HepG2 (cell line): ENCODE data around the gene TOP2B. TPM values are rescaled to one million over a fixed set of nuclear protein-coding genes. Genes with fewer than 3 reads are reported as not detected.

ENCODE experiments used
- ATAC-seq: fragments of 200-7000 bp; cut with Tn5 transposase; 3 replicates; pipeline ENCODE4 v1.9.1; 2020; ENCODE audit warnings: mild to moderate bottlenecking, moderate library complexity
- BruUV-seq: library from RNA; stranded (reverse); fragments of 400-500 nt; replicated peaks from 2 replicates; lab custom pipeline; 2021; lab: Mats Ljungman, UMichigan
- CTCF ChIA-PET: fragments of 300-600 bp; formaldehyde crosslinking; extraction: SDS; loops from one replicate; lab custom pipeline; 2021; ENCODE audit warnings: low total read pairs, inconsistent platforms, low intra/inter-chr PET ratio; lab: Yijun Ruan, JAX
- POLR2A ChIA-PET: fragments of 350-600 bp; sonication (Branson Sonifier 250); formaldehyde crosslinking; loops from one replicate; lab custom pipeline; 2020; ENCODE audit warnings: antibody characterized with exemption, inconsistent platforms; lab: Yijun Ruan, JAX
- DNase-seq: peaks from one replicate; pipeline ENCODE4 v3.0.0-alpha.2; 2015; ENCODE audit warnings: low spot score
- FAIRE-seq: peaks from 3 replicates; lab custom pipeline; 2011; peaks lifted over from hg19 to GRCh38; lab: Jason Lieb, UNC
- H2AFZ ChIP-seq: one replicate; pipeline ENCODE4 v1.6.1; 2011; ENCODE audit warnings: low read length, inconsistent platforms
- H3K27ac ChIP-seq: fragments of 300-600 bp; 3 replicates; pipeline ENCODE4 v1.8.0; 2011; ENCODE audit warnings: mixed run types, mild to moderate bottlenecking, mixed read lengths, low read length, inconsistent platforms; ENCODE audit not compliant: insufficient read depth; ENCODE audit errors: extremely low read length
- H3K27me3 ChIP-seq, 2 experiments: fragments of 200-600 bp in 1 of 2; 2 replicates in 1 of 2; 3 replicates in 1 of 2; pipeline versions ENCODE4 v1.6.0 to v1.8.0; 2011; ENCODE audit warnings: low read length in 2 of 2, mild to moderate bottlenecking in 2 of 2, moderate library complexity in 2 of 2, inconsistent platforms in 1 of 2; ENCODE audit not compliant: insufficient read depth in 2 of 2, control insufficient read depth in 1 of 2
- H3K36me3 ChIP-seq, 2 experiments: fragments of 200-600 bp in 1 of 2; replicated peaks in 1 of 2; 2 replicates in 1 of 2; 3 replicates in 1 of 2; pipeline versions ENCODE4 v1.5.1 to v1.8.0; 2011; ENCODE audit warnings: low read length in 2 of 2, inconsistent platforms in 1 of 2; ENCODE audit not compliant: insufficient read depth in 2 of 2, control insufficient read depth in 1 of 2
- H3K4me1 ChIP-seq: 2 replicates; pipeline ENCODE4 v1.5.1; 2012; ENCODE audit warnings: low read length, inconsistent platforms; ENCODE audit not compliant: insufficient read depth
- H3K4me2 ChIP-seq: 2 replicates; pipeline ENCODE4 v1.6.0; 2011; ENCODE audit warnings: low read depth, low read length, inconsistent platforms
- H3K4me3 ChIP-seq, 3 experiments: fragments of 200-600 bp in 1 of 3; sonication (generic), shearing (Covaris generic) in 1 of 3; replicated peaks in 1 of 3; 2 replicates each; pipeline ENCODE4 v1.5.1; 2011 to 2016; ENCODE audit warnings: low read length in 3 of 3, inconsistent platforms in 2 of 3, low read depth in 2 of 3, mild to moderate bottlenecking in 2 of 3, control low read depth in 1 of 3, mixed read lengths in 1 of 3; ENCODE audit not compliant: insufficient read depth in 1 of 3
- H3K79me2 ChIP-seq: one replicate; pipeline ENCODE4 v1.6.1; 2011; ENCODE audit warnings: low read length, inconsistent platforms; ENCODE audit not compliant: insufficient read depth
- H3K9ac ChIP-seq: 2 replicates; pipeline ENCODE4 v1.6.0; 2011; ENCODE audit warnings: mild to moderate bottlenecking, low read depth, low read length, inconsistent platforms; ENCODE audit not compliant: insufficient read depth
- H3K9me3 ChIP-seq: 2 replicates; pipeline ENCODE4 v1.5.1; 2012; ENCODE audit warnings: mild to moderate bottlenecking, low read length
- H4K20me1 ChIP-seq: 2 replicates; pipeline ENCODE4 v1.6.0; 2011; ENCODE audit warnings: inconsistent platforms, mild to moderate bottlenecking, low read length, moderate library complexity; ENCODE audit not compliant: insufficient read depth
- CEBPZ ChIP-seq: IDR thresholded peaks from 2 replicates; pipeline ENCODE4 v1.6.1; 2012; ENCODE audit warnings: low read length, improper control_type of control experiment
- E2F2 ChIP-seq: sonication (generic); formaldehyde crosslinking; IDR thresholded peaks from 2 replicates; pipeline ENCODE4 v1.4.0; 2020; ENCODE audit warnings: missing genetic modification reagents, borderline replicate concordance
- ZNF138 ChIP-seq: sonication (generic); formaldehyde crosslinking; IDR thresholded peaks from 2 replicates; pipeline ENCODE4 v1.5.0; 2020; ENCODE audit warnings: mild to moderate bottlenecking, low read depth, missing genetic modification reagents
- ZNF407 ChIP-seq: sonication (generic); formaldehyde crosslinking; IDR thresholded peaks from one replicate; pipeline ENCODE4 v1.5.1; 2020; ENCODE audit warnings: mild to moderate bottlenecking, missing genetic modification reagents; ENCODE audit errors: not compliant biosample characterization
- WGBS: methylation state at CpG from one replicate; pipeline ENCODE4 v1.1.6; 2017; ENCODE audit warnings: low lambda C conversion rate; 5-methylcytosine and 5-hydroxymethylcytosine counted together
- in situ Hi-C: cut with HindIII; loops from 2 replicates; pipeline ENCODE4 v1.10.0; 2017; ENCODE audit warnings: low pct_unique_long_range_greater_than_20kb; ENCODE audit not compliant: extremely low pct_ligation_motif_present
- intact Hi-C: fragments of 100-400 bp; cut with micrococcal nuclease; formaldehyde crosslinking; loops from one replicate; pipeline ENCODE4 v1.10.0; 2022; ENCODE audit not compliant: unreplicated experiment
- polyA plus RNA-seq, 8 experiments: library from polyadenylated mRNA; depleted of rRNA in 3 of 8; stranded (reverse) in 7 of 8; unstranded in 1 of 8; fragments of >200 nt; fragmentation: Illumina TruSeq in 4 of 8; extraction: Trizol in 4 of 8; gene quantifications; 2 replicates each; pipeline versions ENCODE4 v1.2.1 to v1.2.3, GENCODE V29; 2011 to 2016; ENCODE audit warnings: low read depth in 4 of 8, missing spikeins in 1 of 8, mixed read lengths in 1 of 8; ENCODE audit not compliant: insufficient read depth in 1 of 8
- total RNA-seq, 5 experiments: library from RNA; depleted of rRNA; stranded (reverse); fragments of >200 nt; fragmentation: Illumina TruSeq; extraction: Trizol; gene quantifications; 2 replicates each; pipeline ENCODE4 v1.2.3, GENCODE V29; 2016; ENCODE audit warnings: low read depth in 1 of 5

The TOP2B gene
- total and polyA plus RNA-seq, 2 of the 13 experiments (the other 11 are each of a cell fraction or from before 2014, with no cell fraction given), result 27.6 to 88.1 TPM

- no peak overlapping the region for H3K27ac ChIP-seq
- DNase-seq (no peak), FAIRE-seq (no peak), ATAC-seq (peak; percentile 85)
- in situ Hi-C loops, result no loop called here
- no peaks in the 10 kb centered on the region for H3K36me3 ChIP-seq
- 70% methylated on average over 2 of the region's 5 CpGs for WGBS
- H4K20me1 ChIP-seq, result no peaks in the 10 kb centered on the region
- H2AFZ ChIP-seq, result no peak overlapping the region
- no peak overlapping the region for H3K9ac ChIP-seq
- no TSS peak for BruUV-seq
- intact Hi-C loops, result no loop called here
- H3K9me3 ChIP-seq, result no peaks in the 10 kb centered on the region
- no peaks in the 10 kb centered on the region for H3K4me1 ChIP-seq
- CTCF ChIA-PET, result no interaction called here
- no peak overlapping the region for H3K4me2 ChIP-seq
- POLR2A ChIA-PET, result no interaction called here
- TF ChIP-seq E2F2 (CRISPR knock-in tag) (no peak), ZNF407 (CRISPR knock-in tag) (no peak), CEBPZ (no peak), ZNF138 (CRISPR knock-in tag) (no peak)
- H3K4me3 ChIP-seq, result no peak overlapping the region
- no peaks in the 10 kb centered on the region for H3K27me3 ChIP-seq
- no peaks in the 10 kb centered on the region for H3K79me2 ChIP-seq
Observed at GRCh38 chr3:25566358-25566920, 98.3 kb downstream of the TOP2B start.
